ENCODE measurements around the gene TTC8.
"Not testable (repeated sequence)": the region's sequence is repeated elsewhere in the genome, so short reads cannot be mapped to it uniquely, and the experiment has no call there.

The TTC8 gene

DNA sequence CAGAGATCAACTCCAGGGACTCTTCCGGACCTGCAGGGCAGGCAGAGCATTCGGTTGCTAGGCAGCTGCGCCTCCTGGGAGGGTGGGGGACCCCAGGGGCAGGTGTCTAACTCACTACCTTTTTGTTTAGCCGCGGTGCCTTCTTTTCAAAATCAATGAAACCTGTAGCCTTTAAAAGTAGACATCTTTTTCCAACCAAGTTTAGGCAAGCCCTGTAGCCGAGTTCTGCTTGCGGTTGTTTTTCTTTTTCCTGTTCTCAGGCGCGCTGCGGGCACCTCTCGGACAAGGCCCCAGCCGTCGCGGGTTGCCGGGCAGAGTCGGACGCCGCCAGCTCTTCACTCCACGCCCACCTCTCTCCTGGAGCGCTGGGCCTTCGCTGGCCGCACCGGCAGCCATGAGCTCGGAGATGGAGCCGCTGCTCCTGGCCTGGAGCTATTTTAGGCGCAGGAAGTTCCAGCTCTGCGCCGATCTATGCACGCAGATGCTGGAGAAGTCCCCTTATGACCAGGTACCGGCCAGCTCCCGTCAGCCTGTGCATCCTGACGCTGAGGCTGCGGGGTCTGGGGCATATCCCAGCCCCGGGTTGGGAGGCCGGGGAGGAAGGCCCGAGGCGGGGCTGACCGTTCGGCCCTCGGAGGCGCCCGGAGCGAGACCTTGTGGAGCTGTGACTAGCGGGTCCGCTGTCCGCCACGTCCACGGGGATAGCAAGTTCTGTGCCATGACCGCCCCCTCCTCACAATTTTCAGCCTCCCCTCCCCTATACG, at the start of gene TTC8:
Gene TTC8, plus strand, starts transcription at position 338 of the 764 bp plus-strand sequence. Its CDS starts 57 bp downstream, at position 395.
- DNase-seq (ENCODE audit: low spot score) = peak; percentile 96

DNA sequence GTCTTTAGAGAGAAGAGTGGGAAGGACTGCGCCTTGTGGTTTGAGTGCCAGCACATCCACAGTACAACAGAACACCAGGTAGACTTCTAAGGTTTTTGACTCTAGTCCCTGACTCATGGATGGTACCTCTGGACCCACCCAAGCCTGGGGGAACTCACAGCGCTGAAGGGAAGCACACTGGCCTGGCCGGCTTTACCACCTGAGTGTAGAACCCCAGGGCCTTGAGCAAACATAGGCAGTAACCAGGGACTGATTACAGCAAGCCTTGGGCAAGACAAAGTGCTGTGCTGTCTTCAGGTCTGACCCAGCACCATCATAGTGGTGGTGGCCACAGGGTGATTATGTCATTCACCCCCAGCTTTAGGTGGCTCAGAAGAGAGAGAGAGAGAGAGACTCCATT, 48.9 kb upstream of the TTC8 start:
- DNase-seq (ENCODE audit: low spot score) = no peak

DNA sequence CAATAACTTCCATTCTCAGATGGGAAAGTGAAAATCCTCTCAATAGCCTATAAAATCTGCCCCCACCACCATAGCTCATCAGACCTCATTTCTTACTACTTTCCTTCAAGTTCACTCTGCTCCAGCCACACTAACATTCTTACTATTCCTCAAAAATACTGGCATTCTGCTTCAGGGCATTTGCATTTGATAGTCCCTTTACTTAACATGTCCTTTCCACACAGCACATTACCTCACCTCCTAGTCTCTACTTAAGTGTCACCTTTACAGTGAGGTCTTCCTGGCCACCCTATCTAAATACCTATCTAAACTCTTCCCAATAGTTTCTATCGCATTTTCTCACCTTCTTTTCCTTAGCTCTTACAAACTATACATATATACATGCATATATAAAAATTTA, 38.5 kb upstream of the TTC8 start:
- DNase-seq (ENCODE audit: low spot score) = no peak

DNA sequence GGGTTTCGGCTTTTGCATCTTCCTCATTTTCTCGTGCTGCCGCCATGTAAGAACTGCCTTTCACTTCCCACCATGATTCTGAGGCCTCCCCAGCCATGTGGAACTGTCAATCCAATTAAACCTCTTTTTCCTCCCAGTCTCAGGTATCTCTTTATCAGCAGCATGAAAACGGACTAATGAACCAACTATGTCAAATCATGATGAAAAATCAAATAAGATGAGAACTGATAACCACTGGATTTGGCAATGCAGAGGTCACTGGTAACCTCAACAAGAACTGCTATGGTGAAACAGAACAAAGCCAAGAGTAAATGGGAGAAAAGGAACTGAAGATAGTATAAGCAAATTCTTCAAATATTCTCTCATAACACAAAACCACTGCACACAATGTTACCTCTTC, 37.7 kb upstream of the TTC8 start:
- no peak for DNase-seq (ENCODE audit: low spot score)

DNA sequence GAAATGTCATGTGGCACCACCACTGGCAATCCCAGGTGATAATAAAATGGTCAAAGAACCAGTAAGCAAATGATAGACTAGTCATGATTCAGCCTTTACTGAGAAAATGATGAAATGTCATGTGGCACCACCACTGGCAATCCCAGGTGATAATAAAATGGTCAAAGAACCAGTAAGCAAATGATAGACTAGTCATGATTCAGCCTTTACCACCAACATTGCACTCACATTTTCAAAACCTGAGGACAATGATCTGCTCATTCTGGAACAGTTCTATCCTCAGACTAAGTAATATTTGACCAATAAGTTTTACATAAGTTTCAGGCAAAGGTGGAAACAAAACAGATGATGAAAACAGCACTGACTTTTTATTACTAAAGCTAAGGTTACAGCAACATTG, 34.9 kb upstream of the TTC8 start:
- DNase-seq (ENCODE audit: low spot score) = not testable (repeated sequence)

DNA sequence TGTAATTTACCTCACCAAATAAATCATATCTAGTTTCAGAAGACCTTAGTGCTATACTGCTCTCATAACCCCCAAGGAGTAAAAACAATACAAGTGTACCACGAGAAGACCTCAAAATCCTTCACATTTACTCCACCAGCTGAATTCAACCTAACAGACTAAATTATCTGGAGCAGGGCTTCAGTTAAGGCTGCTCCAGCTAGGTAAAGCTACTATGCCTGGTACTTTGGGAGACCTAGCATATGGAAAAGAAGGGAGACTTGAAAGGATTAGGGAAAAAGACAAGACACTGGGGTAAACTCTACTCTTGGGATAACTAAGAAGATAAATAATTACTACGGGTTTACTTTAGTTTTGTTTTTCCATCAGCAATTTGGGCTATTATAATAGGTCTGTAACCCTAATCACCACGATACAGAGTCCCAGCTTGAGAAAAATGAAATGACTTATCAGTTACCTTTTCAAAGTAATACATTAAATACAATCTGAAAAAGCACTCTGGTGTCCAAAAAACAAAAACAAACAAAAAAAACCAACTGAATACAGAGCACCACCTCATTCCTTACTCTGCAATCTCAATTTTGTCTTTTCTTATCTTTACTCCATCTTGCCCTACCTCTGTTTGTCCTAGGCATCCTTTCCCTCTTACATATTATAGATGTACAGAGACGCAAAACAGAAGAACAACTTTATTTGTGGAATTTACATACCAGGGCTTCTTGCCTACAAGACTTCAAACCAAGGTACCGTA, 33.8 kb upstream of the TTC8 start:
- no peak for DNase-seq (ENCODE audit: low spot score)

DNA sequence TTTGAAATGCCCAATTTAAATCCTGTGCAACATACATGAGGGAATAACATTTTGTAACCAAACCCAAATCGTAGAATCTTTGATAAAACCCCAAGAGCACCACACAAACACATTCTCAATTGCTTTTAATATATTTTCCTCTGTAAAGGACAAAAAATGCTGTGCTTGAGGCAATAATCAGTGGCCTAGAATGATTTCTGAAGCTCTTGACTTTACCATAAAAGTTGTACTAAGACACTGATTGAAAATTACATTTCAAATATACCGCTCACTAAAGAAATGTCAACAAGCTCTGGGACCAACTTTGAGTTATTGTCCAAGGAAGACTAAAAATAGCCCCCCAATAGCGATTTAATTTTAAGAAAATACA, 33.2 kb upstream of the TTC8 start:
- no peak for DNase-seq (ENCODE audit: low spot score)

DNA sequence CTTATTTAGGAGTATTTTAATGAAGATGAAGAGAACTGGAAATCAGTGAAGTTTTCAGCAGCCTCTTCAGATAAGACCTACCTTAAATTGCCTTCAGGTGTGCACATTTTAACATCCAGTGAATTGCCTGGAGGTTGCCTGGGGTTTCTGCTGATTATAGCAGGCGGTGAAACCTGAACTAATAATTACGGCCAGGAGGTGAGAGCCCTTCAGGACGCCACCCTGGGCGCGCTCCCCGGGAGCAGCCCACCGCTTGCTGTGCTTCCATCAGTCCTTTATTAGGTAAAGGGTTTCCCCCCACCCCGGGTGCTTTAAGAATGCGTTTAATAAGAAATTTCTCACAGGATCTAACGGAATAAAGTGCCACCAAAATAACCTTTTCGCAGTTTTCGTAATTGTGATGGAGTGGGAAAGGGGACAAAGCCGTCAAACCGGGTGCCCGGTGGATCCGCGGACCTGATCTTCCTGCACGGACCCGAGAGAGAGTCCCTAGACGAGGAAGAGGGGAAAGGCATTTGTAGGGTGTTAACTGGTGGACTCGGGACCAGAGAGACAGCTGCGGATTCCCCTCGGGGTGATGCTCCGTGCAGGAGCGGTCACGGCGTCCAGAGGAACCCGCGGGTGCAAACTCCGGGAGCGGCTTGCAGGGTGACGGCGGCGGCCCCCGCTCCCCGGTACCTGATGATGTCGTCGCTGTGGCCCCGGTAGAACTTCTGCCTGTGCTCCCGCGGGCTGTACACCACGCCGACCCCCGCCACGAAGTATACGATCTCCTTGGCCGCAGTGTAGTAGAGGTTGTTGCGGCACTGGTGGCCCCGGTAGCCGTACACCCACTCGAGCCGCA, 32.6 kb upstream of the TTC8 start:
- peak; percentile 14 for DNase-seq (ENCODE audit: low spot score)

DNA sequence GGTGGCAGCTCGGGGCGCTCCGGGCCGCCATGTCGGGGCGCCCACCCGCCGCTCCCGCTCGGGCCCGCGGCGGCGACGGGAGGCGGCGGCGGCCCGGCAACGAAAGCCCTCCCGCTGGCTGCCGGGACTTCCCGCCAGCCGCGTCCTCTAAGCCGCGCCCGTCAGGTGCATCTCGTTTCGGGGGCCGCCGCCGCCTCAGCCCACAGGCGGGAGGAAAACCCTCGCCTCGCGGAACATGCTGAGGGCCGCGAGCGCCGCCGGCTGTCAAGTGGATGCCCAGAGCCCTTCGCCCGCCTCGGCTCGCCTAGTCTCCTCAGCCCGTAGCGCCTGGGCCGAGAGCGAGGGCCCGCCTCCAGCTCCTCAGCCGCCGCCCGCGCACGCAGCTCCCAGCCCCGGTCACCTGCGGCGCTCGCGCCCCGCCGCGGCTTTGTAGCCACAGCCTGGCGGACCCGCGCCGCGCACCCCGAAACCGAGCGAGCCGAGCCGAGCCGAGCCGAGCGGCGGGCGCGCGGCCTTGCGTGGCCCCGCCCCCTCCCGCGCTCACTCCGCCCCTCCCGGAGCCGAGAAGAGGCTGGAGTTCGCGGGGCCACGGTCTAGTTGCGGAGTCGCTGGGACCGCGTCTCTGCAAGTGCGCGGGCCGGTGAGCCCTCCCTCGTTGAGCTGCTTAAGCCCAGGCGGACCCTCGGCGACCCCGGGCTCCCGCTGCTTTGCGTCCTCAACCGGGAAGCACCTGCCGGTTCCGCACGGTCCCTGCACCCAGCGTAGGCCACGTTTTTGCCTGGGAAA, 31.8 kb upstream of the TTC8 start, which contains the start of gene EML5:
Gene EML5, minus strand, starts transcription at position 481 of the 786 bp plus-strand sequence. Its CDS starts 450 bp downstream, at position 31.
- DNase-seq (ENCODE audit: low spot score) = peak; percentile 87

DNA sequence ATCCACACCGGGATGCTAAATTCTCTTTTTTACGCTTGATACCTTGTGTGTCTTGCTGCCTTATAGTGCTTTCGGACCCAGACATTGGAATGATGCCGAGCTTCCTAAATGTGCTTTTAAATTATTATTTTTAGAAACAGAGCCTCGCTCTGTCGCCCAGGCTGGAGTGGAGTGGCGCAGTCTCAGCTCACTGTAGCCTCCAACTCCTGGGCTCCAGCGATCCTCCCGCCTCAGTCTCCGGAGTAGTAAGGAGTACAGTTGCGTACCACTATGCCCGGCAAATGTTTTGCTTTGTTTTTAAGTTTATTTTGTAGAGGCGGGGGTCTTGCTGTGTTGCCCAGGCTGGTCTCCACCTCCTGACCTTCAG, 31.2 kb upstream of the TTC8 start:
- no peak for DNase-seq (ENCODE audit: low spot score)

DNA sequence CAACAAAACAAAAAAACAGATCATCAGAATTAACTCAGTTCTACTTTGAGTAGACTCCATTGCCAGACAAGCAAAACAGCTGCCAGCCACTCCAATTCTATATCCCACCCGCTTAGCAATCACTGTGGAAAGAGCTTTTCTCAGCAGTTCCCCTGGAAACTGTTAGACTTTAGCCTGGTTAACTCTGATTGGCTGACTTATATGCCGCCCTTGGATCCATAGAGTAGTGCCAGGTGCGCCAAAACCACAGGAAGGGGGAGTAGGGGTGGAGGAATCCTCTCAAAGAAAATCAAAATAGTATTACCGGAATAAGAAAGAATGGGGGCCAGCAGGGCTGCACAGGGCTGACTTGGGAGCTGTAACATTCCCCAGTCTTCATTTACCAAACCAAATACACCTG, 26.3 kb upstream of the TTC8 start:
- no peak for DNase-seq (ENCODE audit: low spot score)

DNA sequence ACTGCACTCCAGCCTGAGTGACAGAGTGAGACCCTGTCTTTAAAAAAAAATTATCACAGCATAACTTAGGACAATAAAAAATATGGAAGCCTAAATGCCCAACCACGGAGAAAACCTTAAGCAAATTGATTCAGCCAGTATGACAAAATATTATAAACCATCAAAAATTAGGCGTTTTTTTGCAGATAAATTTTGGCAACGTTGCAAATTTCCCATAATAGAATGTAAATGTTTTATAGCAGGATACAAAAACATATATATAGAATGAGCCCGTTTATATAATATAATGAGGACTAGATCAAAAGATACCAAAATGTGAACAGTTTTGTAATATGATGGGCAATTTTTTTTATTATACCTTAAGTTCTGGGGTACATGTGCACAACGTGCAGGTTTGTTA, 24.9 kb upstream of the TTC8 start:
- no peak for DNase-seq (ENCODE audit: low spot score)

DNA sequence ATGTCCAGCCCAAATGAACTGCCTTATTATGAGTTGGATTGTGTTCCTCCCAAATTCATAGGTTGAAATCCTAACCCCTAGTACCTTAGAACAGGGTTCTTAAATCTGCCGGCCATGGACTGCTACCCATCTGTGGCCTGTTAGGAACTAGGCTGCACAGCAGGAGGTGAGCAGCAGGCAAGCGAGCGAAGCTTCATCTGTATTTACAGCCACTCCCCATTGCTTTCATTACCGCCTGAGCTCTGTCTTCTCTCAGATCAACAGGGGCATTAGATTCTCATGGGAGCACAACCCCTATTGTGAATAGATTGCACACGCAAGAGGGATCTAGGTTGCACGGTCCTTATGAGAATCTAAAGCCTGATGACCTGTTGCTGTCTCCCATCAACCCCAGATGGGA, 21.9 kb upstream of the TTC8 start:
- DNase-seq (ENCODE audit: low spot score) = no peak

DNA sequence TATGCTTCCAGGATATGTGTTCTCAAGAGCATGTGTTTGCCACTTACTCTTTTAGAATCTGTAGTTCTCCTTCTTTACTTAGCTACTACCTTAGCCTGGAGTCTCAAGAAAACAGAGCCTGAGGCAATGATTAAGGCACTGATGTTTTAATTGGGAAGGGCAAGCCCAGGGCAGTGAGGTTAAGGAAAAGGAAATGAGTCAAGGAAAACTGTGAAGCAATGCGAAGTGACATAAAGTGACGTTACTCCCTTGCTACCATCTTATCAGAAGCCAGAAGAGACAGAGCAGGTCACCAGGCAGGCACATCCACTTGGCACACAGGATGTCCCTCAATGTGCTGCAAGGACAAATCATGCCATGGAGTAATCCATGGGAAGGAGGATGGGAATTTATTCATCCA, 20.4 kb upstream of the TTC8 start:
- no peak for DNase-seq (ENCODE audit: low spot score)

DNA sequence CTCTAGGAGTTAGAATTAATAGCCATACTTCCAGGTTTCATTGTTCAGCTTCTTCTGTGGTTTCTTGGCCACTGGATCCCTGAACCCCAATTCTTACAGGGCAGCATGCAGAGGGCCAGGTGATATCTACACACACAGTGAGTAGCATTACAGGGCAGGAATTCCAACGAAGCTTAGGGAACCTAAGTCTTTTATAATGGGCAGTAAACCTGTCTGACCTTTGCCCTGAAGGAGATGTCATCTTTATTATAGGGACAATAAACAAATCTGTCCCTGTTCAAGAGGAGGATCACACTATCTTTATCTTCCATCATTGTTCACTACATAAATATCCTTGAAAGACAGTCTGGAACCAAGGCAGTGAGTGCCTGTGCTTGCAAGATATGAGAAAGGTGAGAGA, 20.0 kb upstream of the TTC8 start:
- no peak for DNase-seq (ENCODE audit: low spot score)

DNA sequence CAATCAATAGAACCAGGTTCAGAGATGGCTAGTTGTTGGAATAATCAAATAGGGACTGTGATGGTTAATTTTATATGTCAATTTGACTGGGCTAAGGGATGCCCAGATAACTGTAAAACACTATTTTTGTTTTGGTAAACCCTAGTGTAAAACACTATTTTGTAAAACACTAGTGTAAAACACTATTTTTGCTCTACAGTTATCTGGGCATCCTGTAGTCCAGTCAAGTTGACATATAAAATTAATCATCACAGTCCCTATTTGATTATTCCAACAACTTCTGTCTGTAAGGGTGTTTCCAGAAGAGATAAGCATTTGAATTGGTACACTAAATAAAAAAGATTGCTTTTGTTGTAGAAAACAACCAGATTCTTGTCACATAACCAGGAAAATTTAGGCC, 16.1 kb upstream of the TTC8 start:
- DNase-seq (ENCODE audit: low spot score) = no peak

DNA sequence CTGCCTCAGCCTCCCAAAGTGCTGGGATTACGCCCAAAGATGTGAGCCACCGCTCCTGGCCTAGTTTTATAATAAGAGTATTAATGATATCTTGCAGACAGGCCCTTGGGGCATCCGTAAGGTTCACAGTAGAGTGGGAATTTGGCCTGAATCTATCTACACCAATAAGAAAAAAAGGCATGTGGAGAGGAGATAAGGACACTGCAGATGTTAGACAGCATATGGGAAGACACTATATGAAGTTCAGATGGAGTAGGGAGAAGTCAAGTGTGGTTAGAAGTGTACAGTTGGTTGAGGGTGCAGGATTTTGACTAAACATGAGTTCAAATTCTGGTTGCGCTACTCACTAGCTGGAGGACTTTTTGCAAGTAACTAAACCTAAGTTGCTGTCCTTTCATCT, 8.5 kb upstream of the TTC8 start:
- no peak for DNase-seq (ENCODE audit: low spot score)

DNA sequence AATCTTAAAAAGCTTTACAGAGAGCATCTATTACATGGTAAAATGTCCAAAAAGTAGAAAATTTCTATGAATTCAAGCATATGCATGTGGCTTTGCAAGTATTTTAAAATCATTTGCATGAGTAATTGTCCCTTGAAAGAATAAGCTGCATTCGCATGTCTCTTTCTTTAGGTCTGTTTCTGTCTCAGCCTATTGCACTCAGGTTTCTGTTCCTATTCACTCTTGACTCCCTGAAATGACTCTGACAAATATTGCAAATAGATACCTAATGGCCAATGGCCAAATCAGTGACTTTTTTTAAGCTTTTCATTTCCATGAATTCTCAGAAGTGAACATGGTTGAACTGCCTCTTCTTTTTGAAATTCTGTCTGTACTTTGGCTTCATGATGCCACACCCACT, 6.4 kb upstream of the TTC8 start:
- no peak for DNase-seq (ENCODE audit: low spot score)

DNA sequence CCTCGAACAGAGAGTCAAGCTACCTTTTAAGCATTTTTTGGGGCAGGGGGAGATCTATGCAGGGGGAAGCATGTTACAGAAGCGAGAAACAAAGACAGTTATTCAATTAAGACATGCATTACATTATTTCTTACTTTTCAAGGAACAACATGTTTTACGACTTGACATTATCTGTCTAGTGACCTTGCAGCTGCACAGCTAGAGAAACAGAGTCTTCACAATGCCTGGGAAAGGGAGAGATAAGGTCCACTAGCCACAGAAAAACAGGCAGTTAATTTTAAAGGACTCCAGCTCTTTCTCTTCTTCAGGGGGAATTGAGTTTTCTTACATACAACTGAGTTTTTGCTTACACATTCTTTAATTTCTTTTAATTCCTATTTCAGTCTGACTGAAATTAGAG, 4.8 kb upstream of the TTC8 start:
- not testable (repeated sequence) for DNase-seq (ENCODE audit: low spot score)

DNA sequence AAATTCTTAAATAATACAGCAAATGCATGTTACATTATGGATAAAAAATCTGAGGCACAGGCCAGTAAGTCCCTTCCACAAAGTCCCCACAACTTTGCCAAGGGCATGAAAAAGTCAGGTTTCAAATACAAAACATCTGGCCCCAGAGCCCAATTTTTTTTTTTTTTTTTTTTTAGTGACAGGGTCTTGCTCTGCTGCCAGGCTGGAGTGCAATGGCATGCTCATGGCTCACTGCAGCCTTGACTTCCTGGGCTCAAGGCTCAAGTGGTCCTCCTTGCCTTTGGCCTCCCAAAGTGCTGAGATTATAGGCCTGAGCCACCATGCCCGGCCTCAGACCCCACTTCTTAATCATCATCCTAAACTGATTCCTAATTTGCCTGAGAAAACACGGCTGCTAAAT, 3.1 kb upstream of the TTC8 start:
- DNase-seq (ENCODE audit: low spot score) = no peak

DNA sequence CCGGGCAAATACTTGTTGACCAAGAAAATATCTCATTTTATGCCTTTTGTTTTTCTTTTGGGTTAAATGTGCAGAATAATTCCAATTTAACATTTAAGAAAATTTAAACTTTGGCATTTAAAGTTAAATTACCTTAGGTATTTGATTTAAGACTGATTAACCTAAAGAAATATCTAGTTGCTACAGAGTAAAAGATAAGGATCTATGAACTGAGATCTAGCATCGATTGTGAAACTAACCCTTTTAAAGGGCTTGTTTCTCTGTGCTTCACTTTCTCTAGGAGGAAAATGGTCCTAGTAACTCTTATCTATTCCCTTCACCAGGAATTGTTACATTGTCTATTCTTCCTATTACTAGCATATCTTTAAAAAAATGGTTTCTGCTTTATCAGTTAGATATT, 2.6 kb upstream of the TTC8 start:
- DNase-seq (ENCODE audit: low spot score) = no peak

DNA sequence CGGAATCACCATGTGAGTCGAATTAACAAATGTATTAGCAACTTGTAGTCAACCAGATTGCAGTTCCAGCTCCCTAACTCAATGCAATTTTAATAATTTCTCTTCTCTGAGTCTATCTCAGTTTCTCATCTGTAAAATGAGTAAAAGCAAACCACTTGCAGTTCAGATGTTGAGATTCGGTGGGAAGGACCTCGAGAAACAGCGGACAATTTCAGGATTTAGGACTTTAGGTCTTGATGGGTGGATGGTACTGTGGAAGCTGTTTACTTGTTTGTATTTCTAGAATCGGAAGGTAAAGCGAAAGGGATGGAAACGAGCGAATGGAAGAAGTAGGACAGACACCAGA, 510 bp upstream of the TTC8 start:
- DNase-seq (ENCODE audit: low spot score) = no peak
